ENCODE measurements around the gene RABAC1.

RABAC1 gene

GRCh38 chr19:41988947-41989346 is 29.8 kb upstream of the RABAC1 start:
- no peak for DNase-seq

DNA sequence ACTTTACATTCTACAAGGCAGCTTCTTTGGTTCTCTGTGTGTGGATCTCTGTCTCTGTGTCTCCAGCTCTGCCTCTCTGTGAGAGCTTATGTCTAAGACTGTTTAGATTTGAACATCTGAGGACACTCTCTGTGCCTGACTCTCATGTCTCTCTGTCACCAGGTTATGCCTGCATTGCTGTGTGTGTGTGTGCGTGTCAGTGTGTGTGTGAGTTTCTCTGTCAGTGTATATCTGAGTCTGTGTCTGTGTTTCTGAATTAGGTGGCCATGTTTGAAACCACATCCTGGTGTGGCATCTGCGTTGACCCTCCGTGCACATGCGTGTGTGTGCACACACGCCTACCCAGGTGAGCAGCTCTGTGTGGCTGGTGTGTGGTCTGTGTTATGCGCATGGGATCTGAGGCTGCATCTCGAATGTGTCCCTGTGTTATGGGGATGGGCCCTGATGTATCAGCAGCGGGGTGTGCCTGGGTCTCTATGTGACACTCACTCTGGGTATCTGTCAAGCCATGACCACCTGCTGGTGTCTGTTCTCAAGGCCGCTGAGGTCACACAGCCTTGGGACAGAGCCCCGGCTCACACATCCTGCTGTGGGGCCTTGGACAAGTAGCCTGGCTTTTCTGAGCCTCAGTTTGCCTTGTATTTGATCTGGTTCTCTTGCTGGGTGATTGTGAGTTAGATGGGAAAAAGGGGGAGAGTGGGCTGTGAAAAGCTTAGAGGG is 28.2 kb upstream of the RABAC1 start:
- DNase-seq: no peak

DNA sequence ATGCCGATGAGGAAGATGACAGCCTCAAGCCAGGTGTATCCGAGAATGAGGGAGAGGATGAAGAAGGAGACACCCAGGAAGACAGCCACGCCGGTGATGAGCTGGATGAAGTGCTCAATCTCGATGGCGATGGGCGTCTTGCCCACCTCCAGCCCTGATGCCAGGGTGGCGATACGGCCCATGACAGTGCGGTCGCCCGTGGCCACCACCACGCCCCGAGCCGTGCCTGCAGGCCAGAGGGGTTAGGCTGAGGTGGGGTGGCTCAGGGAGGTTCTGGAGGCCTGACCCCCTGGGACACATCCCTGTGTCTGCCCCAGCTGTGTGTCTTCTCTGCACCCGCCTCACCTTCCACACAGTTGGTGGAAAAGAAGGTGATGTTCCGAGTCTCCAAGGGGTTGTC is 25.8 kb upstream of the RABAC1 start:
- no peak for DNase-seq

GRCh38 chr19:41981724-41982123 is 22.6 kb upstream of the RABAC1 start:
- no peak for DNase-seq

DNA sequence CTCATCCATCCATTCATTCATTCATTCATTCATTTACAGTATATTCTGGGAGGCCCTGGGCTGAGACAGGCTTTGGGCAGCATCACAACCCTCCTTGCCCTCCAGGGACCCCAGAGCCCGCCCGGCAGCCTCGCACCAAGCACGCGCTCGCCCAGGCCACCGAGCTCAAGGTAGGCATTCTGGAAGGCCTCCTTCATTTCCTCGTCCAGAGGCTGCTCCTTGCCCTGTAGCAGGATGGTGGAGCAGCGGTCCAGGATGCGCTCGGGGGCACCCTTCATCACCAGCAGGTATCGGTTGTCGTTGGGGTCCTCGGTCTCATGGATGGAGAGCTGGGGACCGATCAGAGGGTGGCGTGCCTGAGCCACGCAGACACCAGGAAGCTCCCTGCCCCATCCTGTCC is 19.3 kb upstream of the RABAC1 start:
- DNase-seq: no peak

- no peak for DNase-seq
Observed at GRCh38 chr19:41977916-41978315, 18.8 kb upstream of the RABAC1 start.

DNA sequence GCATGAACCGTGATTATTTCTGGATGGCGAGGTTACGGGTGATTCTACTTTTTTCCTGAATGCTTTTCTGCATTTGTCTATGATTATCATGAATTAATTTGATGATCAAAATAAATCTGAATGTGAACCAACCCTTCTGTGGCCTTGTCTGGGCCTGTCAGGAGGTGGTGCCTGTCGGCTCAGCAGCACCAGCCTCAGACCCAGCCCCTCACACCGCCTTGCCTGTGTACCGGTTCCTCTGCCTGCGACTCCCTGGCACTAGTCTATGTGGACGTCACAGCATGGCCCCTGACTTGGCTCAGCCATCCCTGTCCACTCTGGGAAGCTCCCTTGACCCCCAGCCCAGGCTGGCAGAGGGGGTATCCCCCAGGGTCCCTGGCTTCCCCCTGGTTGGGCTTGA is 15.5 kb upstream of the RABAC1 start:
- DNase-seq: no peak

GRCh38 chr19:41971363-41971762 is 12.2 kb upstream of the RABAC1 start:
- no peak for DNase-seq

DNA sequence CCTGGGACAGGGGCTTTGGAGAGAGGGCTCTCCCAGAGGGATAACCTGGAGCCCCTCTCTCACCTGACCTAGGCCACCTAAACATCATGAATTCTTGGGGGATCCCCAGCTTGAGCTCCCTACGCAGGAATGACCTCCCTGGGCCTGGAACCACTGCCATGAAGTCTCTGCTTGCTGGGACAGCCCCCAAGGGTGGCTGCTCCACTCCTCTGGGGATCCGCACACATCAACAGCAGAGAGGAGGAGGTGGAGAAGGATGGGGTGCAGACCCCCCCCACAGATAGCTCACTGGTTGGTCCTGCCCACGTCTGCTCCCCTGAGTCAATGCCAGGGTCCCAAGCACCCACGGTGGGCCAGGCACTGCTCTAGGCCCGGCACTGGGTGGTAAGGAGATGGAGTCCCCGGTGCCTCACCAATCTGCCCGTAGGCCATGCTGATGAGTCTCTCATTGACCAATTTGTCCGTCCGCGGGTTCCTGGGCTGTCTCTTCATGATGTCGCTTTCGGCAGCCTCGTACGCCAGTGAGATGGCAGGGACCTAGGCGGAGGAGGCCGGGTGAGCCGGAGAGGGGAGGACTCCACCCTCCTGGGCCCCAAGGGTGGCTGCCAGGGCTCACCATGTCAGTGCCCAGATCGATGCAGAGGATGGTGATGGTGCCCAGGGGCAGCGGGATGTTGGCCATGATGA is 10.8 kb upstream of the RABAC1 start:
- DNase-seq: no peak

- no peak for DNase-seq
Observed at GRCh38 chr19:41968751-41969595, 9.9 kb upstream of the RABAC1 start.

- no peak for DNase-seq
Observed at GRCh38 chr19:41967054-41967783, 8.1 kb upstream of the RABAC1 start.

- no peak for DNase-seq
Observed at GRCh38 chr19:41965106-41965505, 6.0 kb upstream of the RABAC1 start.

- no peak for DNase-seq
Observed at GRCh38 chr19:41960973-41961372, 1.9 kb upstream of the RABAC1 start.

DNA sequence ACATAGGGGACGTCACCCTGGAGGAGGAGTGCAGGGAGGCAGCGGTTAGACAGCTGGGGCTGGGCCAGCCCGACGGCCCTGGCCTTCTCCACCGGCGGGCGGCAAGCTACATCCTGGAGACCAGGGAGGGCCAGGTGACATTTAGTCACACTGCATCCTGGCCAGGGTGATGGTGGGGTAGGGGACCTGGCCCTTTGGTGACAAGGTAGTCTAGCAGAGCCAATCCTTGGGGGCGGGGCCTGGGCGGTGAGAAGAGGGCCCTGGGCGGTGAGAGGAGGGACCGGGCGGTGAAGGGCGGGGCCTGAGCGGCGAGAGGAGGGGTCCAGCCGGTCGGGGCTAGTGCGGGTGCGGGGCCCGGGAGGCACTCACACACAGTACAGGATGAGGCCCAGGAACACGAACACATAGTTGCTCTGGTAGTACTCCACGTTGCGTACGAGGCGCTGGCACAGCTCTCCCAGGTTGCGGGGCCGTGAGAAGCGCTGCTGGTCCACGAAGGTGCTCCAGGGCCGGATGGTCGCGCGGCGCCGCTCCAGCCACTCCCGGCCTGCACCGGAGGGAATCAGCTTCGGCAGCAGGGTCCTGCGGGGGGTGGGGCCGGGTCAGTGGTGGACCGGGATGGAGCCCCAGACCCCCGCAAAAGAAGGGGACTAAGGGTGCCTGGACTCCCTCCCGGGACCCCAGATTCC is 610 bp downstream of the RABAC1 start:
- peak; percentile 66 to 70 for DNase-seq

GRCh38 chr19:41957838-41958366 is 1.2 kb downstream of the RABAC1 start:
- DNase-seq: peak; percentile 79 to 80

DNA sequence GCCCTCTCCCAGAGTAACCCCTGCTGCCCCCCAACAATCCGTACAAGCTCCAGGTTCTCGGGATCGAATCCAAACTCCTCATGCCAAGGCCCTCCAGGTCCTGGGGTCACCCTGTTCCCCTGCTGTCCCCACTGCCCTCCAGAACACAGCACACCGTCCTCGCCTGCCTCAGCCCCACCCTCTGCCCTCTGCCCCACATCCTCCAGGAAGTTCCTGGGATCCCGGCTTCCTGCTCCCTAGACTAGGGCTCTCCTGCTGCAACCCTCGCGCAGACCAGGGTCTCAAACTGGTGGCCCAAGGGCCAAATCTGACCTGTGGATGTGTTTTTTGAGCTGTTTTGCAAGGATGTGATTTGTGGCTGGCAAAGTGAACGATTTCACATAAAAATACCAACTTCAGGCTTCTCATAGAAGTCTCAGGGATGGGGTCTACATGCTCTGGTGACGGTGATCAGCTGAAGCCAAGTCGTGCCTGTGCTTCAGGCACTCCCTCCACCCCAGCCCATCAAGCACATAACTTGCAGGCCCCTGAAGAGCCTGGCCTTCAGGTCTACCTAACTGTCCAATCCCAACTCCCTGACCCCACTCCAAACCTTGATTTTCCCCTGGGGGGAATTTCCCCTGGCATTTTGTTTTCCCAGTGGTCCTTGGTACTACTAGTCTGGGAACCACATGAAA is 1.8 kb downstream of the RABAC1 start:
- DNase-seq: no peak

GRCh38 chr19:41956621-41957020 is 2.5 kb downstream of the RABAC1 start:
- no peak for DNase-seq

DNA sequence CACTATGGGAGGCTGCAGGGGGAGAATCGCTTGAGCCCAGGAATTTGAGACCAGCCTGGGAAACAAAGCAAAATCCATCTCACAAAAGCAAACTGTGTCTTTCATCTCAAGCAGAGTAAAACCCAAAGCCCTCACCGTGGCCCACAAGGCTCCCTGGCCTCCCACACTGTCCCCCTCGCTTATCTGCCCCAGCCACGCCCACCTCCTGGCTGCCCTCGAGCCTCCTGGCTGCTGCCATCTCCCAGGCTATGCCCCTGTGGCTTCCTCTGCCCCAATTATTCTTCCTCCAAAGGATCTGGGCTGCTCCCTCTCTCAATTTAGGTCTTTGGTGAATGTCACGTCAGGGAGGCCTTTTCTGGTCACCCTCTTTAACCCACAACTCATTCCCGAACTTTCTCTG is 3.6 kb downstream of the RABAC1 start:
- DNase-seq: no peak

DNA sequence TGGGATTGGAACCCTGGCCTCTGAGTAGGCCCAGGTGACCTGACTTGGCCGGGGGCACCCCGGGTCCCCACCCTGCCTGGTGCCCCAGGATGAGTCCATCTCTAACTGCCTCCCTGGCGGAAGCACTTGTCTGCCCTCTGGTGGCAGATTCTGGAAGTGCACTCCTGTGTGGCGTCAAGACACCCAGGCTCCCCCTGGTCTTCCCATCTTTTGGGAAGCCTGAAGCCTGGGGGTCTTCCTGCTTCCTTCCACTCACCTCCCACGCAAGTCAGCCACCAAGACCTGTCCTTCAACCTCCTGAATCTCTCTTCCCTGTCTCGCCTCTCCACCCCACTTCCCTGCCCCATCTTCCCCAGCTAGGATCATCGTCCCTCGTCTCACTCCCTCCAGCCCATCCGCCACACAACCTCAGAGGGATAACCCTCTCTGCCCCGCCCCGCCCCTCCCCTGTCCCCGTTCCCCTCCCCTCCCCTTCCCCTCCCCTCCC is 7.4 kb downstream of the RABAC1 start:
- DNase-seq: peak; percentile 59 to 66

DNA sequence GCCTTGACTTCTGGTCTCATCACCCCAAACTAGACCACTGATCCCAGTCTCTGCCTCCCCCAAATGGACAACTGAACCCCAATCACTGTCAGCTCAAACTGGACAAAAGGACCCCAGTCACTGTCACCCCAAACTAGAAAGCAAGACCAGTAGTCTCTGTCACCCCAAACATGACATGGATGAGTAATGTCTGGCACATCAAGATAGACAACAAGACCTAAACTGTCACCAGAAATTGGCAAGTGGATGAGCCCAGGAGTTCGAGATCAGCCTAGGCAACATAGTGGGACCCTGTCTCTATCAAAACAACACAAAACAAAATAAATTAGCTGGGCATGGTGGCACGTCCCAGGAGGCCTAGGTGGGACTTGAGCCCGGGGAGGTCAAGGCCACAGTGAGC is 12.0 kb downstream of the RABAC1 start:
- DNase-seq: no peak

GRCh38 chr19:41945135-41945766 is 13.9 kb downstream of the RABAC1 start:
- DNase-seq: no peak
